ENCODE results near the gene PLCH1.
A peak's percentile ranks its signal among the peaks of the same experiment; 100 is the strongest.

PLCH1 gene

DNA sequence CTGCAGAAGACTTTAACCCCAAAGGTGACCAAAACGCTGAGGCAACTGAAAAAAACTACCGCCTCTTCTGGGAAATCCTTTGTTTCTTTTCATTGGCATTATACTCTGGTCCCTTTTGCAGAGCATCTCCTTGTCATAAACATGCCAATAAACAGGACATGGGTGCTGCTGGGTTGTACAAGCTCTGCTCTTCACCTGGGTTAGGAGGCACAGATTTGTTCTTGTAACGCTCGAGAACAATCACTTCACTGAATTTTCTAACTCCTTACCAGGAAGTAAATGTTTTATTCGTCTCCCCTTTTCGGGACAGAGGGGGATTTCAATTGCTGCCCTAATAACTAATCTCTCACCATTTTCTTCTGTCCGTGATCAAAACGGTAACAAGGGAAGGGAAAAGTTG lies 1.3 kb downstream of the PLCH1 start:
- peaks cover 1% of the 10 kb centered on the region for H3K79me1 ChIP-seq (ENCODE audit: low read length)
- no peak overlapping the region for H4K5ac ChIP-seq (ENCODE audit: low read length)
- peak overlapping the region; percentile 34 for H3K56ac ChIP-seq (ENCODE audit: low read length)
- peak overlapping the region; percentile 79 for H3K4me2 ChIP-seq (ENCODE audit: low read length)
- H2AK5ac ChIP-seq (ENCODE audit: low read length), result no peak overlapping the region
- H4K8ac ChIP-seq (ENCODE audit: low read depth, low read length), result no peak overlapping the region
- H3K27ac ChIP-seq (ENCODE audit: low read depth, low read length), result no peak overlapping the region
- H2BK15ac ChIP-seq (replicated peaks; ENCODE audit: low read depth), result no peak overlapping the region
- no peak overlapping the region for H3K23ac ChIP-seq (ENCODE audit: low read length)
- no peak overlapping the region for H3K18ac ChIP-seq (ENCODE audit: low read length)
- H3K4me3 ChIP-seq (ENCODE audit: low read length), result peak overlapping the region; percentile 89
- H3K36me3 ChIP-seq (ENCODE audit: control insufficient read depth, insufficient read depth, low read length), result no peaks in the 10 kb centered on the region
- DNase-seq, result no peak
- no peak overlapping the region for H3K4ac ChIP-seq (ENCODE audit: low read depth, low read length)
- H3K9ac ChIP-seq (ENCODE audit: low read length), result peak overlapping the region; percentile 88
- no peak overlapping the region for H2BK120ac ChIP-seq (ENCODE audit: low read depth, low read length)
- H3K79me2 ChIP-seq (ENCODE audit: control insufficient read depth, insufficient read depth, low read length), result no peaks in the 10 kb centered on the region
- peaks cover 10% of the 10 kb centered on the region for H3K4me1 ChIP-seq (ENCODE audit: control insufficient read depth, low read depth, low read length)
- no peak overlapping the region for H2BK5ac ChIP-seq (ENCODE audit: low read length)
- WGBS (ENCODE audit: extremely low coverage, insufficient coverage, low lambda C conversion rate), result no CpG with 5 or more reads among the region's 8 CpGs
- no peaks in the 10 kb centered on the region for H3K27me3 ChIP-seq (ENCODE audit: insufficient read depth, low read length, poor library complexity)

DNA sequence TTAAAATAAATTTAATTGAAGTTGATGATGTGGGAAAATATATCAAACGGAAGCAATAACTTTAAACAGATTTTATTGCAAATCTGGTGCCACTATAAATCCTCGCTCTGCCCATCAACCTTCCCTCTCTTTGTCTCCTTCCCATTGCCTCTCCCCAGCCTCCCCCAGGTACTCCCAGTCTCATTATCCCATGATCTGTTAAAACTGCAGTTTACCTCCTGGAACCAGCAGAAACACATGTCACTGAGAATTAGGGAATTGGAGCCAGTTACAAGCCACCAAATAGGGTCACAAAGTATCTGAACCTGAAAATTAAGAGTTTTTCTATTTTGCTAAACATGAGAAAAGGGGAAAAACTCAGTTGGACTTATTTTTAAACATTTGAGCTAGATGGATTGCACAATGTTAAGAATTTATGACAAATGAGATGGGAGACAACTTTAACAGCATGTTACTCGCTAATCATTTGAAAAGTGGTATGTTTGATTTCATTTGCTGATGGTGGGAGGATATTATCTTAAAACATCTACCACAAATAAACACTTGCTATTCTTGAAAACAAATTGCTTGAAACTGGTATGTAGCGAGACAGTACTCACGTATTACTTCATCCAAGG lies 2.4 kb downstream of the PLCH1 start:
- Histone ChIP-seq H3K23ac (ENCODE audit: low read length) (no peak overlapping the region), H3K79me2 (ENCODE audit: control insufficient read depth, insufficient read depth, low read length) (no peaks in the 10 kb centered on the region), H3K27me3 (ENCODE audit: insufficient read depth, low read length, poor library complexity) (no peaks in the 10 kb centered on the region), H4K8ac (ENCODE audit: low read depth, low read length) (no peak overlapping the region), H2BK120ac (ENCODE audit: low read depth, low read length) (no peak overlapping the region), H3K18ac (ENCODE audit: low read length) (no peak overlapping the region), H3K4ac (ENCODE audit: low read depth, low read length) (no peak overlapping the region), H2BK5ac (ENCODE audit: low read length) (no peak overlapping the region), H3K4me1 (ENCODE audit: control insufficient read depth, low read depth, low read length) (peaks cover 3% of the 10 kb centered on the region), H2AK5ac (ENCODE audit: low read length) (no peak overlapping the region), H3K9ac (ENCODE audit: low read length) (no peak overlapping the region), H3K27ac (ENCODE audit: low read depth, low read length) (no peak overlapping the region), H3K4me3 (ENCODE audit: low read length) (no peak overlapping the region), H4K5ac (ENCODE audit: low read length) (no peak overlapping the region), H3K79me1 (ENCODE audit: low read length) (peaks cover 1% of the 10 kb centered on the region), H3K4me2 (ENCODE audit: low read length) (no peak overlapping the region), H3K36me3 (ENCODE audit: control insufficient read depth, insufficient read depth, low read length) (no peaks in the 10 kb centered on the region), H2BK15ac (replicated peaks; ENCODE audit: low read depth) (no peak overlapping the region), H3K56ac (ENCODE audit: low read length) (no peak overlapping the region)
- no CpG with 5 or more reads among the region's 5 CpGs for WGBS (ENCODE audit: extremely low coverage, insufficient coverage, low lambda C conversion rate)
- DNase-seq, result no peak

- Histone ChIP-seq H3K36me3 (ENCODE audit: control insufficient read depth, insufficient read depth, low read length) (no peaks in the 10 kb centered on the region), H3K4ac (ENCODE audit: low read depth, low read length) (no peak overlapping the region), H2AK5ac (ENCODE audit: low read length) (no peak overlapping the region), H3K56ac (ENCODE audit: low read length) (no peak overlapping the region), H4K5ac (ENCODE audit: low read length) (no peak overlapping the region), H2BK15ac (replicated peaks; ENCODE audit: low read depth) (no peak overlapping the region), H3K18ac (ENCODE audit: low read length) (no peak overlapping the region), H3K4me2 (ENCODE audit: low read length) (no peak overlapping the region), H2BK120ac (ENCODE audit: low read depth, low read length) (no peak overlapping the region), H3K79me2 (ENCODE audit: control insufficient read depth, insufficient read depth, low read length) (no peaks in the 10 kb centered on the region), H3K27me3 (ENCODE audit: insufficient read depth, low read length, poor library complexity) (no peaks in the 10 kb centered on the region), H3K79me1 (ENCODE audit: low read length) (peaks cover 1% of the 10 kb centered on the region), H3K4me1 (ENCODE audit: control insufficient read depth, low read depth, low read length) (peaks cover 3% of the 10 kb centered on the region), H4K8ac (ENCODE audit: low read depth, low read length) (no peak overlapping the region), H3K27ac (ENCODE audit: low read depth, low read length) (no peak overlapping the region), H2BK5ac (ENCODE audit: low read length) (no peak overlapping the region), H3K23ac (ENCODE audit: low read length) (no peak overlapping the region), H3K9ac (ENCODE audit: low read length) (no peak overlapping the region), H3K4me3 (ENCODE audit: low read length) (no peak overlapping the region)
- no peak for DNase-seq
These were observed 3.3 kb downstream of the PLCH1 start for GRCh38 chr3:155741603-155742002.

- no peak overlapping the region for H3K27ac ChIP-seq (ENCODE audit: low read depth, low read length)
- no CpG with 5 or more reads among the region's 3 CpGs for WGBS (ENCODE audit: extremely low coverage, insufficient coverage, low lambda C conversion rate)
These were observed 3.8 kb downstream of the PLCH1 start for GRCh38 chr3:155741101-155741500.

DNA sequence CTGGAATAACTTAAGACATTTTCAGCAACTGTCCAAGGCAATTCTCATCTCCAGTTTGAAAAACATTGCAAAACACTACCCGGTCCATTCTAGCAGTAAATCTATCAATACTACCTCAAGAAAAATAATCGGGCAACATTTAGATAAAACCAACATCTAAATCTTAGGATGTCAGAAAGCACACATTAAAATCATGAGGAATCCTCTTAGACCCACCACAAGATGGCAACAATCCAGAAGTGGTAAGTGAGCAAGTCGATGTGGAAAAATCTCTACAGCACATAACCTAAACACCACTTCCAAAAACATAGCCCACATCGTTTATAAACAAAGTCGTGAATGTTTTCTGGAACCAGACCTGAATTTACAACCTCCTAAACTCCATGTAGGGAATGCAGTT lies 5.7 kb downstream of the PLCH1 start:
- Histone ChIP-seq H3K79me1 (ENCODE audit: low read length) (peaks cover 1% of the 10 kb centered on the region), H3K4me1 (ENCODE audit: control insufficient read depth, low read depth, low read length) (no peaks in the 10 kb centered on the region), H3K27me3 (ENCODE audit: insufficient read depth, low read length, poor library complexity) (no peaks in the 10 kb centered on the region), H3K27ac (ENCODE audit: low read depth, low read length) (no peak overlapping the region), H3K9ac (ENCODE audit: low read length) (no peak overlapping the region), H3K4me3 (ENCODE audit: low read length) (no peak overlapping the region), H3K4ac (ENCODE audit: low read depth, low read length) (no peak overlapping the region), H4K8ac (ENCODE audit: low read depth, low read length) (no peak overlapping the region), H3K56ac (ENCODE audit: low read length) (no peak overlapping the region), H2BK15ac (replicated peaks; ENCODE audit: low read depth) (no peak overlapping the region), H3K79me2 (ENCODE audit: control insufficient read depth, insufficient read depth, low read length) (no peaks in the 10 kb centered on the region), H3K36me3 (ENCODE audit: control insufficient read depth, insufficient read depth, low read length) (no peaks in the 10 kb centered on the region), H2BK120ac (ENCODE audit: low read depth, low read length) (no peak overlapping the region), H2AK5ac (ENCODE audit: low read length) (no peak overlapping the region), H3K23ac (ENCODE audit: low read length) (no peak overlapping the region), H2BK5ac (ENCODE audit: low read length) (no peak overlapping the region), H3K18ac (ENCODE audit: low read length) (no peak overlapping the region), H4K5ac (ENCODE audit: low read length) (no peak overlapping the region), H3K4me2 (ENCODE audit: low read length) (no peak overlapping the region)
- no CpG with 5 or more reads among the region's 5 CpGs for WGBS (ENCODE audit: extremely low coverage, insufficient coverage, low lambda C conversion rate)
- peak; percentile 46 for DNase-seq

More at GRCh38 chr3:155741101-155741500, 3.8 kb downstream of the PLCH1 start:
- H3K27me3 ChIP-seq (ENCODE audit: insufficient read depth, low read length, poor library complexity), result no peaks in the 10 kb centered on the region
- no peak overlapping the region for H4K5ac ChIP-seq (ENCODE audit: low read length)
- H3K4me1 ChIP-seq (ENCODE audit: control insufficient read depth, low read depth, low read length), result peaks cover under 1% of the 10 kb centered on the region
- H3K18ac ChIP-seq (ENCODE audit: low read length), result no peak overlapping the region
- H3K9ac ChIP-seq (ENCODE audit: low read length), result no peak overlapping the region
- H2BK120ac ChIP-seq (ENCODE audit: low read depth, low read length), result no peak overlapping the region
- no peak overlapping the region for H2BK15ac ChIP-seq (replicated peaks; ENCODE audit: low read depth)
- no peak overlapping the region for H3K4me2 ChIP-seq (ENCODE audit: low read length)
- no peaks in the 10 kb centered on the region for H3K79me2 ChIP-seq (ENCODE audit: control insufficient read depth, insufficient read depth, low read length)
- no peak for DNase-seq
- no peak overlapping the region for H3K56ac ChIP-seq (ENCODE audit: low read length)
- no peak overlapping the region for H4K8ac ChIP-seq (ENCODE audit: low read depth, low read length)
- no peaks in the 10 kb centered on the region for H3K36me3 ChIP-seq (ENCODE audit: control insufficient read depth, insufficient read depth, low read length)
- H3K4me3 ChIP-seq (ENCODE audit: low read length), result no peak overlapping the region
- H2BK5ac ChIP-seq (ENCODE audit: low read length), result no peak overlapping the region
- H3K79me1 ChIP-seq (ENCODE audit: low read length), result peaks cover 1% of the 10 kb centered on the region
- no peak overlapping the region for H3K4ac ChIP-seq (ENCODE audit: low read depth, low read length)
- H2AK5ac ChIP-seq (ENCODE audit: low read length), result no peak overlapping the region
- no peak overlapping the region for H3K23ac ChIP-seq (ENCODE audit: low read length)

DNA sequence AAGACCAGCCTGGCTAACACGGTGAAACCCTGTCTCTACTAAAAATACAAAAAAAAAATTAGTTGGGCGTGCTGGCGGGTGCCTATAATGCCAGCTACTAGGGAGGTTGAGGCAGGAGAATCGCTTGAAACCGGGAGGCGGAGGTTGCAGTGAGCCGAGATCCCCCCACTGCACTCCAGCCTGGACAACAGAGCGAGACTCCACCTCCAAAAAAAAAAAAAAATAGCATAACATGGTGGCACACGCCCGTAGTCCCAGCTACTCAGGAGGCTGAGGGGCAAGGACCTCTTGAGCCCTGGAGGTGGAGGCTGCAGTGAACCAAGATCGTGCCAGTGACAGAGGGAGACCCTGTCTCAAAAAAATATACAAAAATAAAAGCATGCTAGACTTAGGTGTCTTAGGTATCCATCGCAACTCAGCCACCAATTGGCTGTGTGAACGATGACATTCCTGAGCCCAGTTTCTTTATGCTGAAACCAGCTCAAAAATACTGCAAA lies 6.2 kb downstream of the PLCH1 start:
- H3K18ac ChIP-seq (ENCODE audit: low read length), result no peak overlapping the region
- no peak overlapping the region for H3K9ac ChIP-seq (ENCODE audit: low read length)
- no peak overlapping the region for H4K5ac ChIP-seq (ENCODE audit: low read length)
- peaks cover 1% of the 10 kb centered on the region for H3K79me1 ChIP-seq (ENCODE audit: low read length)
- H3K56ac ChIP-seq (ENCODE audit: low read length), result no peak overlapping the region
- H3K4ac ChIP-seq (ENCODE audit: low read depth, low read length), result no peak overlapping the region
- no peaks in the 10 kb centered on the region for H3K79me2 ChIP-seq (ENCODE audit: control insufficient read depth, insufficient read depth, low read length)
- WGBS (ENCODE audit: extremely low coverage, insufficient coverage, low lambda C conversion rate), result no CpG with 5 or more reads among the region's 13 CpGs
- DNase-seq, result no peak
- H3K36me3 ChIP-seq (ENCODE audit: control insufficient read depth, insufficient read depth, low read length), result no peaks in the 10 kb centered on the region
- no peak overlapping the region for H3K23ac ChIP-seq (ENCODE audit: low read length)
- H3K27ac ChIP-seq (ENCODE audit: low read depth, low read length), result no peak overlapping the region
- no peak overlapping the region for H2BK15ac ChIP-seq (replicated peaks; ENCODE audit: low read depth)
- H2BK120ac ChIP-seq (ENCODE audit: low read depth, low read length), result no peak overlapping the region
- H3K4me3 ChIP-seq (ENCODE audit: low read length), result no peak overlapping the region
- H3K27me3 ChIP-seq (ENCODE audit: insufficient read depth, low read length, poor library complexity), result no peaks in the 10 kb centered on the region
- H2AK5ac ChIP-seq (ENCODE audit: low read length), result no peak overlapping the region
- H3K4me2 ChIP-seq (ENCODE audit: low read length), result no peak overlapping the region
- H2BK5ac ChIP-seq (ENCODE audit: low read length), result no peak overlapping the region
- no peaks in the 10 kb centered on the region for H3K4me1 ChIP-seq (ENCODE audit: control insufficient read depth, low read depth, low read length)
- no peak overlapping the region for H4K8ac ChIP-seq (ENCODE audit: low read depth, low read length)
